ENCODE measurements around the gene ADGRV1. TPM values are rescaled to one million over a fixed set of nuclear protein-coding genes. Genes with fewer than 3 reads are reported as not detected.

The ADGRV1 gene
- total RNA-seq, 1 experiment from 2014 or later = 64.8 TPM

DNA sequence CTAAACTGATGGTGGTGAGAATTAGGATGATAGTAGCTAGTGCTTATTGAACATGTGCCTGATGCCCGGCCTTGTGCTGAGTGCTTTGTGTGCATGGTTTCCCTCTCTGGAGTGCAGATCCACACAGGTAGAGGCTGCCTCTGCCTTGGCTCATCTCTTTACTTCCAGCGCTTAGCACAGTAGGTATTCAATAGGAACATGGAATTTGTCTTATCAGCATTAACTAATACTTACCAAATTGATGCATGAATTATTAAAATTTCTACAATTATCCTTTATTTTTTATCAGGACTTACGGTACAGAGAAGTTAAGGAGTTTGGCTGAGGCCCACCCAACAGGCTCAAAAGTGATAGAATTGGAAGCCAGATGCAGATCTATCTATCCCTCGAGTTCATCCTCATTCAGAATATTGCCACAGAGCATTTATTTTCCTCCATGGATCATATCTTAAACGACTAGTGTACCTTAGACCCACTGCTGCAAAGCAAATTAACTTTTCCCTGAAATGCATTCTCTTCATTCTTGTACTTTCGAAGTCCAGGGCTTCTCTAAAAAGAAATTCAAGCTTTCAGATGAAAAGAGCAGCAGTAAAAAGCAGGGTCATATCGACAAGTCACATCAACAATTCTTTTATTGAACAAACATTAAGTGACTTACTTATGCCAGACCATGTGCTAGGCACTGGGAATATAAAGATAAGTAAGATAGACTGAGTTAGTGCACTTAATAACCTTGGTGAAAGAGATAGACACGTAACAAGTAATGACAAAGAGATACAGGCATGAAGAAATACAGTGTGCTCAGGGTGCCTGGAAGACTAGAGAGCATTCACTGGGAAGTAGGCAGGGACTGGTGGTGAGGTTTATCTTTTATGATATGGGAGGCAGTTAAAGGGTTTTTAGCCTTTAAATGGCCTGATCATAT is 534.5 kb downstream of the ADGRV1 start:
- Mint-ChIP-seq H3K27me3 (ENCODE audit: low read depth) (no peaks in the 10 kb centered on the region), H3K9me3 (no peaks in the 10 kb centered on the region), H3K36me3 (ENCODE audit: insufficient read depth in 1 of 3, low read depth in 3 of 3) (0 out of 7 replicates have a peak, but pooled peaks cover 0 to 3% (median 0%) of the 10 kb centered on the region in 3 experiments), H3K27ac (peak overlapping the region in 2 of 3 experiments; percentile 25 to 45; a peak in 3 of 7 replicates), H3K4me1 (peaks cover 42 to 51% of the 10 kb centered on the region in 2 experiments), H3K4me3 (no peak overlapping the region)
- Histone ChIP-seq H2AFZ (ENCODE audit: low read length) (no peak overlapping the region), H2BK15ac (ENCODE audit: low read depth, low read length) (no peak overlapping the region), H3K27ac (ENCODE audit: insufficient read length, low read depth, low read length) (no peak overlapping the region), H3K4me2 (ENCODE audit: insufficient read depth, insufficient read length, low read length) (no peak overlapping the region), H3K18ac (ENCODE audit: insufficient read length, low read depth, low read length) (no peak overlapping the region), H4K5ac (ENCODE audit: insufficient read length, low read depth, low read length) (no peak overlapping the region), H4K8ac (replicated peaks; ENCODE audit: insufficient read length, low read depth, low read length) (no peak overlapping the region), H4K20me1 (ENCODE audit: control insufficient read depth, insufficient read depth, insufficient read length) (no peaks in the 10 kb centered on the region), H2BK120ac (ENCODE audit: low read depth, low read length, poor library complexity, severe bottlenecking) (no peak overlapping the region), H4K91ac (ENCODE audit: insufficient read length, low read depth, low read length) (no peak overlapping the region), H3K56ac (ENCODE audit: insufficient read length, low read depth, low read length) (no peak overlapping the region), H3T11ph (ENCODE audit: low read length) (no peak overlapping the region), H2BK12ac (ENCODE audit: insufficient read length, low read depth, low read length) (no peak overlapping the region), H3K79me1 (ENCODE audit: insufficient read depth, low read depth, low read length, poor library complexity, severe bottlenecking) (no peaks in the 10 kb centered on the region), H3K9ac (ENCODE audit: extremely low read depth, insufficient read length, low read length) (no peak overlapping the region), H3K4me1 (ENCODE audit: insufficient read depth, low read length) (peaks cover 10% of the 10 kb centered on the region; the same call in 1 of the 2 replicates), H3K23ac (ENCODE audit: insufficient read length, low read depth, low read length) (no peak overlapping the region), H3K27me3 (ENCODE audit: insufficient read depth, low read length) (no peaks in the 10 kb centered on the region), H3K14ac (ENCODE audit: insufficient read depth, low read length) (no peak overlapping the region), H2BK5ac (ENCODE audit: insufficient read length, low read length) (no peak overlapping the region), H3K9me3 (ENCODE audit: control insufficient read depth, low read depth, low read length) (no peaks in the 10 kb centered on the region), H3K4ac (ENCODE audit: low read depth, low read length) (no peak overlapping the region), H2BK20ac (ENCODE audit: low read depth, low read length, poor library complexity, severe bottlenecking) (no peak overlapping the region), H3K23me2 (ENCODE audit: insufficient read length, low read depth, low read length, poor library complexity, severe bottlenecking) (no peaks in the 10 kb centered on the region), H2AK5ac (ENCODE audit: insufficient read length, low read length) (no peak overlapping the region), H3K79me2 (ENCODE audit: insufficient read depth, low read length) (no peaks in the 10 kb centered on the region)
- no peak for DNase-seq
- WGBS (ENCODE audit: extremely low coverage, insufficient read length, low lambda C conversion rate) = no CpG with 5 or more reads among the region's 8 CpGs
- no peak for TF ChIP-seq CTCF (conservative IDR thresholded peaks at IDR 0.05)

Measured in H9 (cell line).